GM21515 (cell line): ENCODE data around the gene IKZF3.
"Not testable (repeated sequence)": the region's sequence is repeated elsewhere in the genome, so short reads cannot be mapped to it uniquely, and the experiment has no call there.

Experiments
- ATAC-seq: cut with Tn5 transposase; IDR thresholded peaks from one replicate; pipeline ENCODE4 v1.9.1; 2021; ENCODE audit not compliant: unreplicated experiment

The IKZF3 gene

GRCh38 chr17:39863918-39864746 lies at the start of gene IKZF3:
TSS of gene IKZF3 (minus strand) at chr17:39864312. CDS start at chr17:39864126, 186 bp downstream.
- ATAC-seq: peak; percentile 34

- ATAC-seq: no peak
These were observed 44.8 kb upstream of the IKZF3 start for GRCh38 chr17:39908789-39909352.

- ATAC-seq: no peak
These were observed 40.8 kb upstream of the IKZF3 start for GRCh38 chr17:39904990-39905288.

GRCh38 chr17:39903158-39903884 lies 39.2 kb upstream of the IKZF3 start:
- no peak for ATAC-seq

GRCh38 chr17:39902027-39902426 lies 37.9 kb upstream of the IKZF3 start:
- not testable (repeated sequence) for ATAC-seq

- ATAC-seq: no peak
These were observed 35.1 kb upstream of the IKZF3 start for GRCh38 chr17:39899215-39899614.

GRCh38 chr17:39898088-39898487 lies 34.0 kb upstream of the IKZF3 start:
- ATAC-seq: no peak

GRCh38 chr17:39894681-39895376 lies 30.7 kb upstream of the IKZF3 start:
- ATAC-seq: no peak

- no peak for ATAC-seq
These were observed 25.1 kb upstream of the IKZF3 start for GRCh38 chr17:39889200-39889599.

- ATAC-seq: no peak
These were observed 23.0 kb upstream of the IKZF3 start for GRCh38 chr17:39887078-39887477.

GRCh38 chr17:39886102-39886501 lies 22.0 kb upstream of the IKZF3 start:
- ATAC-seq: not testable (repeated sequence)

- no peak for ATAC-seq
These were observed 8.6 kb upstream of the IKZF3 start for GRCh38 chr17:39872751-39873150.

- no peak for ATAC-seq
These were observed 7.7 kb upstream of the IKZF3 start for GRCh38 chr17:39871801-39872200.

- ATAC-seq: no peak
These were observed 6.7 kb upstream of the IKZF3 start for GRCh38 chr17:39870776-39871175.

GRCh38 chr17:39868554-39868942 lies 4.4 kb upstream of the IKZF3 start:
- no peak for ATAC-seq

- peak; percentile 2 for ATAC-seq
These were observed 3.9 kb upstream of the IKZF3 start, which contains the start of gene ZPBP2 for GRCh38 chr17:39867880-39868553. TSS of gene ZPBP2 (plus strand) at chr17:39868202. CDS start at chr17:39868355, 153 bp downstream.

GRCh38 chr17:39867084-39867879 lies 3.2 kb upstream of the IKZF3 start:
- peak; percentile 41 for ATAC-seq

GRCh38 chr17:39866013-39866730 lies 2.1 kb upstream of the IKZF3 start:
- ATAC-seq: no peak

GRCh38 chr17:39863244-39863917 lies 731 bp downstream of the IKZF3 start:
- ATAC-seq: no peak
